Measurements from ENCODE around the gene SMAD6.

Gene SMAD6

DNA sequence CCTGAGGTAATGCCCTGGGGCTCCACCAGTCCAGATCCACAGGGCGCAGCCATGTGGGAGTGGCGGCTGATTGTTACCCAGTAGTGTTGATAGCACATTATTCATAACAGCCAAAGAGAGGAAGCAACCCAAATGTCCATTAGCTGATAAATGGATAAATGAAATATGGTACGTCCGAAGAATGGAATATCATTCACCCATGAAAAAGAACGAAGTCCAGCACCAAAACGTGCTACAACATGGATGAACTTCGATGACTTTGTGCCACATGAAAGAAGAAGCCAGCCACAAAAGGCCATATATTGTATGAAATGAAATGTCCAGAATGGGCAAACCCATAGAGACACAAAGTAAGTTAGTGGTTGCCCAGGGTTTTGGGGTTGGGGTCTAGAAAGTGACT lies 6.4 kb downstream of the SMAD6 start:
- no peak overlapping the region for H3K4me3 ChIP-seq (ENCODE audit: low read depth, low read length)
- DNase-seq (ENCODE audit: low read depth): no peak
- TF ChIP-seq, protein P1, sequence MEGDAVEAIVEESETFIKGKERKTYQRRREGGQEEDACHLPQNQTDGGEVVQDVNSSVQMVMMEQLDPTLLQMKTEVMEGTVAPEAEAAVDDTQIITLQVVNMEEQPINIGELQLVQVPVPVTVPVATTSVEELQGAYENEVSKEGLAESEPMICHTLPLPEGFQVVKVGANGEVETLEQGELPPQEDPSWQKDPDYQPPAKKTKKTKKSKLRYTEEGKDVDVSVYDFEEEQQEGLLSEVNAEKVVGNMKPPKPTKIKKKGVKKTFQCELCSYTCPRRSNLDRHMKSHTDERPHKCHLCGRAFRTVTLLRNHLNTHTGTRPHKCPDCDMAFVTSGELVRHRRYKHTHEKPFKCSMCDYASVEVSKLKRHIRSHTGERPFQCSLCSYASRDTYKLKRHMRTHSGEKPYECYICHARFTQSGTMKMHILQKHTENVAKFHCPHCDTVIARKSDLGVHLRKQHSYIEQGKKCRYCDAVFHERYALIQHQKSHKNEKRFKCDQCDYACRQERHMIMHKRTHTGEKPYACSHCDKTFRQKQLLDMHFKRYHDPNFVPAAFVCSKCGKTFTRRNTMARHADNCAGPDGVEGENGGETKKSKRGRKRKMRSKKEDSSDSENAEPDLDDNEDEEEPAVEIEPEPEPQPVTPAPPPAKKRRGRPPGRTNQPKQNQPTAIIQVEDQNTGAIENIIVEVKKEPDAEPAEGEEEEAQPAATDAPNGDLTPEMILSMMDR (IDR thresholded peaks at IDR 0.05; ENCODE audit: insufficient read depth, low read depth, low read length, missing control alignments): no peak

DNA sequence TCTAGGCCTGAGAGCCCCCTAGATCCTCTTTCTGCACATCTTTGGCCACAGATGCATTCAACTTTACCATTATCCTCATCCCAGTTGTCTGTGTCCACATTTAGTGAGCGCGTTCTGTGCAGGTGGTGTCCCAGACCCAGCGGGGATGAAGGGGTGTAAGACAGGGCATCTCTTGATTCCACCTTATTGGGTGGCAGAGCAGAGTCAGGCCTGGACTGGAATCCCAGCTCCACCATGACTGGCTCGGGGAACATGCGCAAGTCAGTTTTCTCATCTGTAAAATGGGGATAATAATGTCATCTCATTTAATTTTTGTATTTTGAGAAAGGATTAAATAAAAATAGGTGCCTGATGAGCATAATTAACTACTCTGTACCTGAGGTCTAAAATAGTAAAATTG lies 7.8 kb downstream of the SMAD6 start:
- TF ChIP-seq, protein P1 (IDR thresholded peaks at IDR 0.05; ENCODE audit: insufficient read depth, low read depth, low read length, missing control alignments): no peak
- no peak overlapping the region for H3K4me3 ChIP-seq (ENCODE audit: low read depth, low read length)
- DNase-seq (ENCODE audit: low read depth): no peak

DNA sequence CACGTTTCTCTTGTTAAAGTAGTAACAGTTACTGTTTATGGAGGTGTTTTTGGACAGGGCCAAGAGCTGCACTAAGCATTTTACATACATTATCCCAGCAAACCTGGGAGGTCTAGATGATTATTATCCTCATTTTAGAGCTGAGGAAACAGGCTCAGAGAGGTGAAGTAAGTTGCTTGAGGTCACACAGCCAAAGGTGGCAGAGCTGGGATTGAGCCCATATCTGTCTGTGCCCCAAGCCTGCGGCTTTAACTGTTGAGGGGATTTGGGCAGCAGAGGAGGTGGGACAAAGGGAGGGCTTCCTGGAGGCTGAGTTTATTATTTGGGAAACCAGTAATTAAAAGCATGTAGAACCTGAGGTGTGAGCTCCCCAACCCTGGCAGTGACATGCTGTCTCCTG lies 9.2 kb downstream of the SMAD6 start:
- TF ChIP-seq, protein P1 (IDR thresholded peaks at IDR 0.05; ENCODE audit: insufficient read depth, low read depth, low read length, missing control alignments): no peak
- no peak for DNase-seq (ENCODE audit: low read depth)
- H3K4me3 ChIP-seq (ENCODE audit: low read depth, low read length): no peak overlapping the region

DNA sequence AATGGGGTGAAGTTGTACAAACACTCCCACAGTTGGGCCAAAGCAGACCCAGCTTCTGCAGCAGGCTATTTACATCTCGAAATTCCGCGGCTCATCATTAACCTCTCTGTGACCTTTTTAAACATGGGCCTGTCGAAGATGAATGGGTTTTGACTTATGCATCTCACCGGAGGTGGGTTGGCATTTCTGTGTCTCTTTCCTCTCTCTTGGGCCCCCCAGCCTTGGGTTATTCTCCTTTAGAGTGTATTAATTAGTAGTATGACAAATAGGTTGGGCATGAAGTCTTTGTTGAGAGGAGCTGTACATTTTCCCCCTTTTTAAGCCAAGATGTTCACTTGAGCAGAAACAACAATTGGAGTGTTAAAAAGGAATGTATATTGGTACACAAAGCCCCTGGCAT lies 9.8 kb downstream of the SMAD6 start:
- H3K4me3 ChIP-seq (ENCODE audit: low read depth, low read length): no peak overlapping the region
- TF ChIP-seq, protein P1 (IDR thresholded peaks at IDR 0.05; ENCODE audit: insufficient read depth, low read depth, low read length, missing control alignments): no peak

DNA sequence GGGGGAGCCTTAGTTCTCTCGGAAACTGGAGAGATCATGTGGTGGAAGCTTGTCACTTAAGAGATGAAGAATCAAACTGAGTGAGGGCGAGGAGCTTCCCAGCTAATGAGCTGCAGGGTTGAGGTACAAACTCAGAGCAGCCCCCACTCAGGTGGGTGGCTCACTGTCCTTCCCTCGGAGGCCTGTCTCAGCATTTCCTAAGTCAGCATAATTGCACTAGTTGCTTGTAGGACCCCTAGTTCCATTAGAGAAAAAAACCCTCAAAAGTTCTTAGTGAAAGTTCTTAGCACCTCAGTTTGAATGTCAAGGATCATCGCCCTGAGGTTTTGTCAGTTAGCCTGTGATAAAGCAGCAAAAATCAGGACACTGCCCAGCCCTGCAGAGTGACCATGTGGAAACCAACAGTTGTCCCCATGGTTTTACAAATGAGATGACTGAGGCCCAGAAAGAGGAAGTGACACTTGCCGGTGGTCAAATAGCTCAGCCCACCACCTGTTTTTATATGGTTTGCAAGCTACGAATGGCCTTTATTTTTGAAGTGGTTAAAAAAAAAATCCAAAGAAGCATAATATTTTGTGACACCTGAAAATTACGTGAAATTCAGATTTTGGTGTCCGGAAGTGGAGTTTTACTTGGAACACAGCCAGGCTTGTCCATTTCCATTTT lies 11.9 kb downstream of the SMAD6 start:
- H3K4me3 ChIP-seq (ENCODE audit: low read depth, low read length): no peak overlapping the region
- DNase-seq (ENCODE audit: low read depth): peak; percentile 79
- TF ChIP-seq, protein P1 (IDR thresholded peaks at IDR 0.05; ENCODE audit: insufficient read depth, low read depth, low read length, missing control alignments): no peak

More for the DNA sequence above, 9.8 kb downstream of the SMAD6 start:
- no peak for DNase-seq (ENCODE audit: low read depth)

DNA sequence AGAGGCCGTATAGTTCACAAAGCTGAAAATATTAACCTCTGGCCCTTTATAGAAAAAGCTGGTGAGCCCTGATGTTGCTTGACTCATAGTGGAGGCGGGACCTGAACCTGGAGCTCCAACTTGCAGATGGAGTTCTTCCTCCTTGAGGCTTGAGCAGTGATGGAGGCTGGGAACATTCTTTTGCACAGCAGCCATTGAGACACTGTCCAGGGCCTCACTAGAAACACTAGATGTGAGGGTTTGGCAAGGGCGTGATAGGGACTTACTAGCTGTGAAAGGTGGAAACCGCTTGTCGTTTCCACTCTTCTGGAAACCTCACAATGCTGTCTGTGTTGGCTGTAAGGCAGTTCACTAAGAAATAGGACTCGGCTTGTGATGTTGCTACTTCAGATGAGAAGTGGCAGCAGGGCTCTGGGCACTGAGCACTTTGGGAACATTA lies 12.5 kb downstream of the SMAD6 start:
- TF ChIP-seq, protein P1 (IDR thresholded peaks at IDR 0.05; ENCODE audit: insufficient read depth, low read depth, low read length, missing control alignments): no peak
- H3K4me3 ChIP-seq (ENCODE audit: low read depth, low read length): no peak overlapping the region
- no peak for DNase-seq (ENCODE audit: low read depth)

DNA sequence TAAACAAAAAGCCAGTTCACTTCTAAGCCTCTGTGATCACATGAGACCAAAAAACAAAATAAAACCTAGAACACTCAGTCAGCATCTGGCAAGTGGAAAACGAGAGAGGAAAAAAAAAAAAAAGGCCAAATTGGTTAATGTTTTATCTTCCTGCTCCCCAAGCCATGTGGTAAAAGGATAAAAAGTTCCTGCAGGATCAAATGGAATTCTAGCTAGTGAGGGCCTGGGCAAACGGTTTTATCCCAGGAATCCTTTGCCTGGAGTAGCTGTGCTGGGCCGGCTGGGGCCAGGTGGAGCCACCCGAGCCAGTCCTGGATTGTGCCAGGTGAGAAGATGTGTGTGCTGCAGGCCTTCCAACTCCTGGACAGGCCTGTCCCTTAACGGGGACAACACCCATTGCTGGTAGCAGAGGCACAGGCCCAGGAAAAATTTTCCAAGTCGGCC lies 13.2 kb downstream of the SMAD6 start:
- no peak for DNase-seq (ENCODE audit: low read depth)
- TF ChIP-seq, protein P1 (IDR thresholded peaks at IDR 0.05; ENCODE audit: insufficient read depth, low read depth, low read length, missing control alignments): no peak
- H3K4me3 ChIP-seq (ENCODE audit: low read depth, low read length): no peak overlapping the region

Measured in GM12865 (cell line).